H1 (cell line): ENCODE results near the gene ZNF839. TPM values are rescaled to one million over a fixed set of nuclear protein-coding genes. Genes with fewer than 3 reads are reported as not detected.

ENCODE experiments used
- CTCF ChIA-PET: fragments of 300-600 bp; sonication (Branson Sonifier 250); formaldehyde crosslinking; loops from one replicate; lab custom pipeline; 2021; ENCODE audit not compliant: partially characterized antibody; lab: Charles Lee
- POLR2A ChIA-PET: fragments of 300-600 bp; sonication (Branson Sonifier 250); formaldehyde crosslinking; loops from one replicate; lab custom pipeline; 2021; ENCODE audit warnings: inconsistent platforms; ENCODE audit not compliant: partially characterized antibody; lab: Charles Lee
- DNase-seq, 2 experiments: peaks; one replicate each; pipeline versions ENCODE4 v3.0.0 to v3.0.0-alpha.2; 2010 to 2022; ENCODE audit warnings: low spot score in 2 of 2, low read depth in 1 of 2, mixed read lengths in 1 of 2
- FAIRE-seq: peaks from 2 replicates; lab custom pipeline; 2011; peaks lifted over from hg19 to GRCh38; lab: Jason Lieb, UNC
- H2AFZ ChIP-seq: 2 replicates; pipeline ENCODE4 v1.8.1; 2012; ENCODE audit warnings: low read length, inconsistent platforms
- H2AK5ac ChIP-seq: 2 replicates; pipeline ENCODE4 v1.6.1; 2013; ENCODE audit warnings: low read depth, low read length
- H2BK120ac ChIP-seq: replicated peaks from 2 replicates; pipeline ENCODE3; 2013; ENCODE audit warnings: low read depth, low read length, inconsistent platforms
- H2BK12ac ChIP-seq: 2 replicates; pipeline ENCODE4 v1.6.1; 2013; ENCODE audit warnings: low read depth, low read length
- H2BK15ac ChIP-seq: 2 replicates; pipeline ENCODE4 v1.6.1; 2013; ENCODE audit warnings: low read length
- H2BK20ac ChIP-seq: 2 replicates; pipeline ENCODE4 v1.6.1; 2013; ENCODE audit warnings: low read length
- H2BK5ac ChIP-seq: 2 replicates; pipeline ENCODE4 v1.6.1; 2013; ENCODE audit warnings: low read depth, low read length
- H3K14ac ChIP-seq: 2 replicates; pipeline ENCODE4 v1.6.1; 2013; ENCODE audit warnings: inconsistent platforms; ENCODE audit not compliant: insufficient read length
- H3K18ac ChIP-seq: 2 replicates; pipeline ENCODE4 v1.6.1; 2013; ENCODE audit warnings: low read length; ENCODE audit errors: extremely low read depth
- H3K23ac ChIP-seq: 2 replicates; pipeline ENCODE4 v1.6.1; 2013; ENCODE audit warnings: inconsistent platforms; ENCODE audit not compliant: insufficient read length
- H3K23me2 ChIP-seq: 2 replicates; pipeline ENCODE4 v1.6.1; 2013; ENCODE audit warnings: low read depth, low read length
- H3K27ac ChIP-seq: 2 replicates; pipeline ENCODE4 v1.6.1; 2011; ENCODE audit warnings: low read depth, low read length, inconsistent platforms
- H3K27me3 ChIP-seq, 4 experiments: replicated peaks in 1 of 4; 1 replicate in 1 of 4; 2 replicates in 3 of 4; pipeline versions ENCODE4 v1.6.1 to v1.8.1; 2011 to 2013; ENCODE audit warnings: low read length in 3 of 4, mild to moderate bottlenecking in 3 of 4, inconsistent platforms in 2 of 4, mixed read lengths in 2 of 4, moderate library complexity in 1 of 4; ENCODE audit not compliant: control insufficient read depth in 3 of 4, insufficient read depth in 3 of 4; ENCODE audit errors: extremely low read depth in 1 of 4
- H3K36me3 ChIP-seq, 4 experiments: 2 replicates each; pipeline versions ENCODE4 v1.6.1 to v1.8.1; 2011 to 2013; ENCODE audit warnings: mild to moderate bottlenecking in 4 of 4, low read length in 3 of 4, moderate library complexity in 2 of 4, control low read depth in 1 of 4, inconsistent platforms in 1 of 4; ENCODE audit not compliant: insufficient read depth in 4 of 4, control insufficient read depth in 2 of 4
- H3K4ac ChIP-seq: replicated peaks from 2 replicates; pipeline ENCODE3; 2013; ENCODE audit warnings: low read length, low read depth, mixed read lengths, inconsistent platforms; ENCODE audit not compliant: insufficient read length
- H3K4me1 ChIP-seq, 4 experiments: replicated peaks in 1 of 4; 1 replicate in 1 of 4; 2 replicates in 3 of 4; pipeline versions ENCODE4 v1.6.1 to v1.8.1; 2011 to 2013; ENCODE audit warnings: low read length in 3 of 4, inconsistent platforms in 2 of 4, mixed read lengths in 1 of 4; ENCODE audit not compliant: insufficient read depth in 4 of 4, control insufficient read depth in 3 of 4
- H3K4me2 ChIP-seq, 2 experiments: 2 replicates each; pipeline versions ENCODE4 v1.6.1 to v1.8.1; 2011 to 2013; ENCODE audit warnings: low read depth in 2 of 2, low read length in 2 of 2, control low read depth in 1 of 2, inconsistent platforms in 1 of 2, mild to moderate bottlenecking in 1 of 2; ENCODE audit not compliant: insufficient read depth in 1 of 2
- H3K4me3 ChIP-seq, 4 experiments: fragments of 200-600, 300-600 bp in 1 of 4; sonication (generic), shearing (Covaris generic), sonication (Bioruptor Twin) in 1 of 4; 2 replicates each; pipeline versions ENCODE4 v1.5.1 to v1.8.1; 2011 to 2016; ENCODE audit warnings: low read length in 4 of 4, low read depth in 3 of 4, control low read depth in 2 of 4, inconsistent platforms in 2 of 4, mild to moderate bottlenecking in 2 of 4, mixed read lengths in 1 of 4, moderate library complexity in 1 of 4; ENCODE audit not compliant: insufficient read depth in 2 of 4; ENCODE audit errors: extremely low read depth in 1 of 4
- H3K56ac ChIP-seq: replicated peaks from 2 replicates; pipeline ENCODE3; 2013; ENCODE audit warnings: low read depth, mild to moderate bottlenecking, mixed read lengths, low read length, inconsistent platforms; ENCODE audit not compliant: insufficient read length
- H3K79me1 ChIP-seq: 2 replicates; pipeline ENCODE4 v1.6.1; 2013; ENCODE audit warnings: low read depth, low read length, control low read depth
- H3K79me2 ChIP-seq, 2 experiments: 2 replicates each; pipeline versions ENCODE4 v1.6.1 to v1.8.1; 2012 to 2013; ENCODE audit warnings: low read length in 2 of 2, mild to moderate bottlenecking in 2 of 2, inconsistent platforms in 1 of 2; ENCODE audit not compliant: insufficient read depth in 2 of 2, control insufficient read depth in 1 of 2
- H3K9ac ChIP-seq, 4 experiments: replicated peaks in 1 of 4; 1 replicate in 1 of 4; 2 replicates in 3 of 4; pipeline versions ENCODE4 v1.6.1 to v1.8.1; 2011 to 2013; ENCODE audit warnings: low read depth in 3 of 4, low read length in 3 of 4, control low read depth in 2 of 4, mild to moderate bottlenecking in 2 of 4, moderate library complexity in 2 of 4, inconsistent platforms in 1 of 4; ENCODE audit errors: extremely low read depth in 1 of 4
- H3K9me3 ChIP-seq, 2 experiments: 2 replicates each; pipeline versions ENCODE4 v1.6.1 to v1.8.1; 2012 to 2013; ENCODE audit warnings: mild to moderate bottlenecking in 2 of 2, moderate library complexity in 2 of 2, control low read depth in 1 of 2, inconsistent platforms in 1 of 2, low read depth in 1 of 2, low read length in 1 of 2, mixed read lengths in 1 of 2; ENCODE audit not compliant: insufficient read depth in 2 of 2
- H4K20me1 ChIP-seq, 2 experiments: replicated peaks in 1 of 2; 2 replicates each; pipeline versions ENCODE3 to v1.8.1; 2011 to 2013; ENCODE audit warnings: inconsistent platforms in 2 of 2, low read length in 2 of 2, mild to moderate bottlenecking in 1 of 2; ENCODE audit not compliant: insufficient read depth in 2 of 2, control insufficient read depth in 1 of 2
- H4K5ac ChIP-seq: 2 replicates; pipeline ENCODE4 v1.6.1; 2013; ENCODE audit warnings: low read length, low read depth, mixed read lengths, inconsistent platforms; ENCODE audit not compliant: insufficient read length
- H4K8ac ChIP-seq: 2 replicates; pipeline ENCODE4 v1.8.0; 2013; ENCODE audit warnings: mild to moderate bottlenecking, moderate library complexity, low read length, inconsistent platforms; ENCODE audit not compliant: insufficient read depth; ENCODE audit errors: extremely low read depth
- H4K91ac ChIP-seq: replicated peaks from 2 replicates; pipeline ENCODE3; 2013; ENCODE audit warnings: low read length, mixed read lengths, inconsistent platforms; ENCODE audit not compliant: insufficient read length
- CTCF ChIP-seq, 3 experiments: IDR thresholded peaks; 1 replicate in 2 of 3; 2 replicates in 1 of 3; pipeline versions ENCODE4 v1.5.1 to v1.6.1; 2011; ENCODE audit warnings: low read length in 3 of 3, mild to moderate bottlenecking in 3 of 3, inconsistent platforms in 2 of 3, low read depth in 1 of 3, moderate library complexity in 1 of 3; ENCODE audit not compliant: insufficient read depth in 1 of 3; ENCODE audit errors: control extremely low read depth in 1 of 3
- RAD21 ChIP-seq, 2 experiments: IDR thresholded peaks in 1 of 2; conservative IDR thresholded peaks in 1 of 2; 2 replicates each; pipeline ENCODE4 v1.6.1; 2011; ENCODE audit warnings: low read depth in 2 of 2, low read length in 2 of 2, improper control_type of control experiment in 1 of 2, inconsistent platforms in 1 of 2, mild to moderate bottlenecking in 1 of 2, moderate library complexity in 1 of 2
- SAP30 ChIP-seq: fragments of 300-600 bp; sonication (generic); IDR thresholded peaks from 2 replicates; pipeline ENCODE4 v1.7.1; 2012; ENCODE audit warnings: low read length, moderate library complexity, mild to moderate bottlenecking, inconsistent platforms; ENCODE audit not compliant: insufficient read depth, insufficient replicate concordance
- WGBS, 2 experiments: shearing (Covaris generic) in 1 of 2; methylation state at CpG; one replicate each; pipeline versions ENCODE4 v1.1.6 to v1.1.7; 2013 to 2015; ENCODE audit warnings: low lambda C conversion rate in 2 of 2, mixed read lengths in 2 of 2, inconsistent platforms in 1 of 2, low coverage in 1 of 2, missing lambda C conversion rate in 1 of 2; ENCODE audit not compliant: insufficient replicate concordance in 2 of 2, insufficient coverage in 1 of 2, insufficient read length in 1 of 2; ENCODE audit errors: extremely low coverage in 1 of 2, missing lambda C conversion rate in 1 of 2; 5-methylcytosine and 5-hydroxymethylcytosine counted together
- polyA plus RNA-seq, 7 experiments: library from polyadenylated mRNA; depleted of rRNA in 3 of 7; stranded (reverse) in 5 of 7; unstranded in 2 of 7; fragments of >200 nt in 5 of 7; fragments of 200-250 nt in 2 of 7; gene quantifications; 1 replicate in 5 of 7; 2 replicates in 1 of 7; 4 replicates in 1 of 7; pipeline versions ENCODE4 v1.2.1 to v1.2.3, GENCODE V29; 2011 to 2013; ENCODE audit warnings: missing spikeins in 2 of 7, mixed read lengths in 2 of 7
- total RNA-seq: library from RNA; stranded (reverse); fragmentation: NEBNext Ultra II Directional; extraction: Animal tissue kit (Norgen Biotek cat#: 25700); gene quantifications from 2 replicates; pipeline ENCODE4 v1.2.1, GENCODE V29; 2021

The ZNF839 gene
- total and polyA plus RNA-seq, 2 of the 8 experiments (the other 6 are each of a cell fraction or from before 2014, with no cell fraction given) = 8.1 to 9.4 TPM

DNA sequence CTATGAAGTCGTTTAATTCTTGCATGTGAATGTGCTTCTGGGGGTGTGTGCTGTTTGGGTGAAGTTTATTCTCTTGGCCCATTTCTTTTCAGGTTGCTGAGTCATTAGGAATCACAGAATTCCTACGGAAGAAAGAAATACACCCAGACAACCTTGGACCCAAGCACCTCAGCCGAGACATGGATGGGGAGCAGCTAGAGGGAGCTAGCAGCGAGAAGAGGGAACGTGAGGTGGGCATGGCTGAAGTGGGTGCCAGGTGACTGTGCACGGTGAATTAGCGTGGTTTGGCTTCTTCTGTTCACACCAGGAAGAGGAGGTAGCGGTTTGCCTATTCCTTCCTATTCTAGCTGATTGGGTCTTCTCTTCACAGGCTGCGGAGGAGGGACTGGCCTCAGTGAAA lies 19.2 kb downstream of the ZNF839 start:
- Histone ChIP-seq H3K14ac (no peak overlapping the region), H3K23ac (no peak overlapping the region), H2BK12ac (no peak overlapping the region), H2AK5ac (no peak overlapping the region), H2BK15ac (no peak overlapping the region; the same call in 1 of the 2 replicates), H3K36me3 (peaks cover 2 to 22% (median 2%) of the 10 kb centered on the region in 4 experiments; a peak in 5 of 8 replicates), H3K56ac (no peak overlapping the region), H3K27ac (no peak overlapping the region), H3K4ac (no peak overlapping the region), H3K23me2 (no peaks in the 10 kb centered on the region), H2AFZ (no peak overlapping the region), H3K79me1 (no peaks in the 10 kb centered on the region), H4K91ac (no peak overlapping the region), H2BK5ac (no peak overlapping the region; the same call in 1 of the 2 replicates), H3K9me3 (no peaks in the 10 kb centered on the region), H4K20me1 (peaks cover 0 to 2% of the 10 kb centered on the region in 2 experiments), H3K4me2 (no peak overlapping the region), H4K8ac (no peak overlapping the region; the same call in 1 of the 2 replicates), H3K79me2 (no peaks in the 10 kb centered on the region), H2BK120ac (no peak overlapping the region), H3K9ac (peak overlapping the region in 2 of 4 experiments; percentile 25 to 43; a peak in 2 of 7 replicates), H3K4me1 (no peaks in the 10 kb centered on the region; a peak in 1 of 7 replicates), H3K27me3 (no peaks in the 10 kb centered on the region), H4K5ac (no peak overlapping the region), H3K18ac (no peak overlapping the region), H3K4me3 (no peak overlapping the region), H2BK20ac (no peak overlapping the region)
- CTCF ChIA-PET = interaction anchor here (1.1 to 2.7 kb wide), 5 partner anchors 10 to 160 kb away, joined by 3 to 8 read pairs (median 4); no protein-coding TSS in a partner anchor
- no peak for DNase-seq
- FAIRE-seq = no peak
- 88% methylated on average over 9 of the region's 9 CpGs; no CpG with 5 or more reads in 1 of the 2 experiments for WGBS, 2 experiments
- TF ChIP-seq SAP30 (no peak), CTCF (IDR thresholded peaks at IDR 0.05; ENCODE audit: control extremely low read depth in 1 of 3, insufficient read depth in 1 of 3, low read depth in 1 of 3, low read length in 3 of 3) (peak; percentile 24 to 48 (median 35); a peak in 3 of 4 replicates), RAD21 (IDR thresholded peaks at IDR 0.05 in 1 of 2, conservative IDR thresholded peaks at IDR 0.05 in 1 of 2; ENCODE audit: low read depth in 2 of 2, low read length in 2 of 2) (peak in 1 of 2 experiments; percentile 33; a peak in 1 of 4 replicates)
- POLR2A ChIA-PET = interaction anchor here (1.2 kb wide), 1 partner anchor 9 kb away, joined by 3 read pairs; no protein-coding TSS in a partner anchor
